HCT116 (cell line): ENCODE results near the gene WBP2NL. TPM values are rescaled to one million over a fixed set of nuclear protein-coding genes. Genes with fewer than 3 reads are reported as not detected.

Source experiments
- ATAC-seq: fragments of 200-7000 bp; cut with Tn5 transposase; 2 replicates; pipeline ENCODE4 v1.9.1; 2020; ENCODE audit warnings: mild to moderate bottlenecking, moderate library complexity
- BruUV-seq: library from RNA; stranded (reverse); fragments of 400-500 nt; replicated peaks from 2 replicates; lab custom pipeline; 2021; lab: Mats Ljungman, UMichigan
- CTCF ChIA-PET: fragments of 300-600 bp; sonication (Branson Sonifier 250); formaldehyde crosslinking; loops from one replicate; lab custom pipeline; 2021; ENCODE audit warnings: antibody characterized with exemption; lab: Charles Lee
- POLR2A ChIA-PET: fragments of 300-600, 350-600 bp; sonication (Branson Sonifier 250); formaldehyde crosslinking; loops from one replicate; lab custom pipeline; 2021; ENCODE audit warnings: antibody characterized with exemption; lab: Charles Lee
- RAD21 ChIA-PET, 2 experiments: fragments of 300-600 bp; sonication (Branson Sonifier 250); formaldehyde crosslinking; loops; one replicate each; lab custom pipeline; 2023; ENCODE audit warnings: low total read pairs in 2 of 2; ENCODE audit not compliant: uncharacterized antibody in 2 of 2, unreplicated experiment in 2 of 2, low non-redundant PET in 1 of 2; lab: Charles Lee
- DNase-seq: peaks from one replicate; pipeline ENCODE4 v3.0.0-alpha.2; 2010; ENCODE audit warnings: low read depth, low spot score
- H2AFZ ChIP-seq: fragments of 200-600 bp; shearing (Covaris generic), sonication (generic); 2 replicates; pipeline ENCODE4 v1.6.1; 2017; ENCODE audit warnings: low read depth, mixed run types, mixed read lengths, antibody characterized with exemption, low read length; ENCODE audit not compliant: poor library complexity, severe bottlenecking
- H3K27ac ChIP-seq: 2 replicates; pipeline ENCODE4 v1.5.1; 2012; ENCODE audit warnings: low read depth, low read length
- H3K27me3 ChIP-seq: fragments of 200-600 bp; sonication (generic); 2 replicates; pipeline ENCODE4 v1.6.1; 2016; ENCODE audit warnings: mixed run types, low read length, mixed read lengths; ENCODE audit not compliant: insufficient read depth
- H3K36me3 ChIP-seq, 2 experiments: fragments of 200-500 bp in 1 of 2; fragments of 200-600 bp in 1 of 2; sonication (Bioruptor generic) in 1 of 2; sonication (generic) in 1 of 2; 2 replicates each; pipeline versions ENCODE4 v1.5.1 to v1.6.1; 2014 to 2016; ENCODE audit warnings: low read length in 2 of 2, inconsistent platforms in 1 of 2, mixed read lengths in 1 of 2, mixed run types in 1 of 2; ENCODE audit not compliant: insufficient read depth in 2 of 2, control insufficient read depth in 1 of 2
- H3K4me1 ChIP-seq, 2 experiments: fragments of 200-600 bp in 1 of 2; sonication (generic) in 1 of 2; 2 replicates each; pipeline versions ENCODE4 v1.5.1 to v1.6.1; 2012 to 2017; ENCODE audit warnings: low read length in 2 of 2, inconsistent platforms in 1 of 2, mild to moderate bottlenecking in 1 of 2, mixed read lengths in 1 of 2, mixed run types in 1 of 2, moderate library complexity in 1 of 2; ENCODE audit not compliant: insufficient read depth in 2 of 2, control insufficient read depth in 1 of 2
- H3K4me2 ChIP-seq: fragments of 200-600 bp; sonication (generic); 2 replicates; pipeline ENCODE4 v1.6.1; 2017; ENCODE audit warnings: mixed run types, low read length, mixed read lengths
- H3K4me3 ChIP-seq, 2 experiments: fragments of 200-600 bp in 1 of 2; sonication (generic) in 1 of 2; replicated peaks in 1 of 2; 2 replicates each; pipeline ENCODE4 v1.5.1; 2011 to 2016; ENCODE audit warnings: low read length in 2 of 2, control low read depth in 1 of 2, low read depth in 1 of 2, mild to moderate bottlenecking in 1 of 2, mixed read lengths in 1 of 2, mixed run types in 1 of 2
- H3K79me2 ChIP-seq: fragments of 200-600 bp; sonication (generic); 2 replicates; pipeline ENCODE4 v1.6.1; 2017; ENCODE audit warnings: mild to moderate bottlenecking, mixed run types, low read length, moderate library complexity, mixed read lengths; ENCODE audit not compliant: insufficient read depth
- H3K9ac ChIP-seq: fragments of 200-600 bp; sonication (generic); 2 replicates; pipeline ENCODE4 v1.6.1; 2016; ENCODE audit warnings: low read length, mixed read lengths
- H3K9me2 ChIP-seq: fragments of 200-600 bp; sonication (generic), shearing (Covaris generic); 2 replicates; pipeline ENCODE4 v1.6.1; 2017; ENCODE audit warnings: mixed run types, mild to moderate bottlenecking, moderate library complexity; ENCODE audit not compliant: insufficient read depth
- H3K9me3 ChIP-seq, 2 experiments: fragments of 200-500 bp in 1 of 2; fragments of 200-600 bp in 1 of 2; sonication (Bioruptor generic) in 1 of 2; sonication (generic) in 1 of 2; 2 replicates each; pipeline ENCODE4 v1.6.1; 2014 to 2017; ENCODE audit warnings: low read length in 2 of 2, mixed read lengths in 2 of 2, inconsistent platforms in 1 of 2, low read depth in 1 of 2, mild to moderate bottlenecking in 1 of 2, mixed run types in 1 of 2, moderate library complexity in 1 of 2; ENCODE audit not compliant: control insufficient read depth in 1 of 2, insufficient read depth in 1 of 2
- H4K20me1 ChIP-seq: fragments of 200-600 bp; sonication (generic), shearing (Covaris generic); 2 replicates; pipeline ENCODE4 v1.6.1; 2017; ENCODE audit warnings: mixed run types, mild to moderate bottlenecking, moderate library complexity; ENCODE audit not compliant: insufficient read depth
- ATF3 ChIP-seq: IDR thresholded peaks from 2 replicates; pipeline ENCODE4 v1.6.1; 2012
- CEBPB ChIP-seq: IDR thresholded peaks from 2 replicates; pipeline ENCODE4 v1.6.1; 2012; ENCODE audit warnings: low read depth
- EGR1 ChIP-seq: IDR thresholded peaks from 2 replicates; pipeline ENCODE4 v1.6.1; 2012; ENCODE audit warnings: low read depth
- MAX ChIP-seq: IDR thresholded peaks from 2 replicates; pipeline ENCODE4 v1.6.1; 2012
- SIN3A ChIP-seq: IDR thresholded peaks from 2 replicates; pipeline ENCODE4 v1.6.1; 2012; ENCODE audit warnings: low read depth
- YY1 ChIP-seq: IDR thresholded peaks from 2 replicates; pipeline ENCODE4 v1.6.1; 2011; ENCODE audit warnings: low read length, low read depth, moderate library complexity, mild to moderate bottlenecking; ENCODE audit not compliant: insufficient replicate concordance; ENCODE audit errors: extremely low read depth
- intact Hi-C: fragments of 100-400 bp; cut with micrococcal nuclease; formaldehyde crosslinking; loops from 2 replicates; pipeline ENCODE4 v1.10.0; 2022
- total RNA-seq: library from RNA; stranded (reverse); gene quantifications from one replicate; pipeline ENCODE4 v1.2.1, GENCODE V29; 2021; ENCODE audit not compliant: unreplicated experiment

WBP2NL gene
- total RNA-seq, 1 experiment from 2014 or later: not detected

GRCh38 chr22:41964112-41964491 is 34.5 kb upstream of the WBP2NL start:
- no peak for ATAC-seq
- no peak overlapping the region for H3K27ac ChIP-seq
- BruUV-seq: no TSS peak
- H3K4me1 ChIP-seq: peaks cover 0 to 14% of the 10 kb centered on the region in 2 experiments; a peak in 1 of 4 replicates
- TF ChIP-seq EGR1: peak; percentile 19; the same call in 1 of the 2 replicates
- no peak for TF ChIP-seq MAX
- no peak for TF ChIP-seq SIN3A
- no peak for TF ChIP-seq CEBPB
- no peak overlapping the region for H3K4me3 ChIP-seq
- H3K4me2 ChIP-seq: no peak overlapping the region
- H2AFZ ChIP-seq: no peak overlapping the region
- no peaks in the 10 kb centered on the region for H4K20me1 ChIP-seq
- H3K9me2 ChIP-seq: no peaks in the 10 kb centered on the region
- H3K9me3 ChIP-seq: no peaks in the 10 kb centered on the region; a peak in 1 of 4 replicates
- POLR2A ChIA-PET: no interaction called here
- no peaks in the 10 kb centered on the region for H3K36me3 ChIP-seq
- H3K27me3 ChIP-seq: no peaks in the 10 kb centered on the region
- CTCF ChIA-PET: no interaction called here
- no peaks in the 10 kb centered on the region for H3K79me2 ChIP-seq
- DNase-seq: no peak
- RAD21 ChIA-PET: no interaction called here
- H3K9ac ChIP-seq: no peak overlapping the region
- intact Hi-C loops: no loop called here

GRCh38 chr22:41966225-41966606 is 32.4 kb upstream of the WBP2NL start:
- DNase-seq (no peak), ATAC-seq (no peak)
- H3K4me1 ChIP-seq: peaks cover 0 to 17% of the 10 kb centered on the region in 2 experiments; a peak in 1 of 4 replicates
- ChIA-PET CTCF (interaction anchor here (1.1 kb wide), 1 partner anchor 11 kb away, joined by 3 read pairs; no protein-coding TSS in a partner anchor), POLR2A (no interaction called here), RAD21 (no interaction called here)
- intact Hi-C loops: loop anchor here (2.0 to 5.0 kb wide), 2 partner anchors 146 to 479 kb away; no protein-coding TSS in a partner anchor
- H3K4me2 ChIP-seq: no peak overlapping the region
- H3K4me3 ChIP-seq: no peak overlapping the region
- no peaks in the 10 kb centered on the region for H3K27me3 ChIP-seq
- H3K9me3 ChIP-seq: no peaks in the 10 kb centered on the region; a peak in 1 of 4 replicates
- BruUV-seq: no TSS peak
- H4K20me1 ChIP-seq: no peaks in the 10 kb centered on the region
- TF ChIP-seq ATF3: no peak
- no peak for TF ChIP-seq CEBPB
- TF ChIP-seq YY1: no peak
- no peak overlapping the region for H3K9ac ChIP-seq
- H3K79me2 ChIP-seq: no peaks in the 10 kb centered on the region
- H2AFZ ChIP-seq: no peak overlapping the region
- no peak overlapping the region for H3K27ac ChIP-seq
- no peaks in the 10 kb centered on the region for H3K36me3 ChIP-seq
- no peaks in the 10 kb centered on the region for H3K9me2 ChIP-seq
